ENCODE data around the gene ZBTB1. TPM values are rescaled to one million over a fixed set of nuclear protein-coding genes. Genes with fewer than 3 reads are reported as not detected.

The ZBTB1 gene
- total and polyA plus RNA-seq, 10 of the 15 experiments (the other 5 are each of a cell fraction or from before 2014, with no cell fraction given) = 12.3 to 127 (median 40.0) TPM

GRCh38 chr14:64461221-64461620, 43.3 kb upstream of the ZBTB1 start:
- intact Hi-C loops (cut with micrococcal nuclease; ENCODE audit: unreplicated experiment) (no loop called here), in situ Hi-C loops (cut with MboI) (no loop called here)
- 87% methylated on average over 3 of the region's 3 CpGs for WGBS (ENCODE audit: insufficient coverage, insufficient replicate concordance, low lambda C conversion rate, missing lambda C conversion rate)
- Histone ChIP-seq H3K4me3 (no peak overlapping the region), H3K9ac (ENCODE audit: control insufficient read depth, insufficient read depth, low read length) (no peak overlapping the region), H3K27ac (ENCODE audit: control insufficient read depth, insufficient read depth) (no peak overlapping the region), H4K20me1 (ENCODE audit: control insufficient read depth, insufficient read depth) (no peaks in the 10 kb centered on the region), H3K4me2 (ENCODE audit: control insufficient read depth, insufficient read depth) (no peak overlapping the region), H3K27me3 (replicated peaks in 1 of 2; ENCODE audit: control insufficient read depth in 2 of 2, insufficient read depth in 2 of 2, low read length in 1 of 2) (no peaks in the 10 kb centered on the region), H3K79me2 (ENCODE audit: control insufficient read depth, insufficient read depth, low read length) (no peaks in the 10 kb centered on the region), H3K4me1 (ENCODE audit: control insufficient read depth, insufficient read depth, low read length) (peaks cover 30% of the 10 kb centered on the region), H3K36me3 (ENCODE audit: control insufficient read depth in 2 of 2, insufficient read depth in 2 of 2, low read length in 1 of 2) (peaks cover 1 to 8% of the 10 kb centered on the region in 2 experiments; a peak in 3 of 4 replicates), H3K9me3 (replicated peaks; ENCODE audit: control insufficient read depth, insufficient read depth, low read length) (no peaks in the 10 kb centered on the region), H2AFZ (ENCODE audit: control insufficient read depth, low read depth, low read length) (no peak overlapping the region)
- ChIA-PET CTCF (interaction anchor here (1.8 to 2.9 kb wide), 2 partner anchors 32 to 42 kb away, joined by 3 to 21 read pairs; no protein-coding TSS in a partner anchor), SMC1A (ENCODE audit: uncharacterized antibody, unreplicated experiment) (interaction anchor here (4.7 kb wide), 1 partner anchor 32 kb away, joined by 29 read pairs; no protein-coding TSS in a partner anchor), RAD21 (ENCODE audit: unreplicated experiment) (interaction anchor here (0.7 to 0.9 kb wide), 2 partner anchors 10 to 15 kb away, joined by 3 read pairs; no protein-coding TSS in a partner anchor), POLR2A (interaction anchor here (0.7 to 2.7 kb wide), 2 partner anchors 12 to 70 kb away, joined by 5 to 11 read pairs; no protein-coding TSS in a partner anchor)
- ATAC-seq (no peak), DNase-seq (ENCODE audit: low read depth, low spot score) (no peak), FAIRE-seq (no peak)
- TF ChIP-seq DPF2 (IDR thresholded peaks at IDR 0.05) (no peak), GATAD2B (conservative IDR thresholded peaks at IDR 0.05; ENCODE audit: low read depth) (no peak), NRF1 (conservative IDR thresholded peaks at IDR 0.05; ENCODE audit: low read depth, low read length) (no peak), NR2F1 (conservative IDR thresholded peaks at IDR 0.05) (no peak), STAT3 (IDR thresholded peaks at IDR 0.05; ENCODE audit: low read depth, low read length) (no peak)
- no TSS peak for BruUV-seq (replicated peaks)

DNA sequence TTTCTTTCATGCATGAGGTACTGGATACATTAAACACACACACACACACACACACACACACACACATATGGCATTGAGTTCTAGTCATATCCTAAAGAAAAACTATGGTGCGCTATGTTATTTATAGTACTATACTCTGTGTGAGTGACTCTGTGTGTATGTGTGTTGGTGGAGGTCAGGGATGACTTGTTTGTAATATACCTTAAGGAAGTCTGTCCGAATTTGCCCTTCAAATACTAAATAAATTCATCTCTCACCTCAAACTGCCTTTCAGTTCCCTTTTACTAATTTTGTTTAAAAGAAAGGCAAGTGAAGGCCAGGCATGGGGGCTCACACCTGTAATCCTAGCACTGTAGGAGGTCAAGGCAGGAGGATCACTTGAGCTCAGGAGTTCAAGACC, 41.4 kb upstream of the ZBTB1 start:
- Histone ChIP-seq H3K9me3 (replicated peaks; ENCODE audit: control insufficient read depth, insufficient read depth, low read length) (no peaks in the 10 kb centered on the region), H3K79me2 (ENCODE audit: control insufficient read depth, insufficient read depth, low read length) (no peaks in the 10 kb centered on the region), H3K9ac (ENCODE audit: control insufficient read depth, insufficient read depth, low read length) (no peak overlapping the region), H3K4me2 (ENCODE audit: control insufficient read depth, insufficient read depth) (no peak overlapping the region; the same call in 1 of the 2 replicates), H3K27ac (ENCODE audit: control insufficient read depth, insufficient read depth) (no peak overlapping the region), H3K4me1 (ENCODE audit: control insufficient read depth, insufficient read depth, low read length) (peaks cover 33% of the 10 kb centered on the region), H3K4me3 (no peak overlapping the region), H4K20me1 (ENCODE audit: control insufficient read depth, insufficient read depth) (no peaks in the 10 kb centered on the region), H3K27me3 (replicated peaks in 1 of 2; ENCODE audit: control insufficient read depth in 2 of 2, insufficient read depth in 2 of 2, low read length in 1 of 2) (no peaks in the 10 kb centered on the region), H3K36me3 (ENCODE audit: control insufficient read depth in 2 of 2, insufficient read depth in 2 of 2, low read length in 1 of 2) (peaks cover 0 to 8% of the 10 kb centered on the region in 2 experiments; a peak in 2 of 4 replicates), H2AFZ (ENCODE audit: control insufficient read depth, low read depth, low read length) (no peak overlapping the region)
- POLR2A ChIA-PET = interaction anchor here (0.6 to 2.7 kb wide), 8 partner anchors 12 to 407 kb away, joined by 3 to 19 read pairs (median 4); partner anchors contain the start of gene MTHFD1
- RAD21 ChIA-PET (ENCODE audit: unreplicated experiment) = interaction anchor here (0.8 to 2.4 kb wide), 15 partner anchors 9 to 126 kb away, joined by 3 to 11 read pairs (median 5); partner anchors contain the start of gene ZBTB25
- in situ Hi-C loops (cut with MboI) = no loop called here
- no TSS peak for BruUV-seq (replicated peaks)
- intact Hi-C loops (cut with micrococcal nuclease; ENCODE audit: unreplicated experiment) = loop anchor here (2.0 kb wide), 1 partner anchor 18 kb away; no protein-coding TSS in a partner anchor
- DNase-seq (ENCODE audit: low read depth, low spot score) = peak; percentile 43
- CTCF ChIA-PET = interaction anchor here (0.6 to 6.4 kb wide), 16 partner anchors 13 to 251 kb away, joined by 3 to 60 read pairs (median 4); no protein-coding TSS in a partner anchor
- SMC1A ChIA-PET (ENCODE audit: uncharacterized antibody, unreplicated experiment) = interaction anchor here (0.8 to 6.2 kb wide), 16 partner anchors 10 to 119 kb away, joined by 3 to 95 read pairs (median 6); no protein-coding TSS in a partner anchor
- ATAC-seq = peak; percentile 53
- no peak for FAIRE-seq
- WGBS (ENCODE audit: insufficient coverage, insufficient replicate concordance, low lambda C conversion rate, missing lambda C conversion rate) = 3% methylated on average over 2 of the region's 2 CpGs
- TF ChIP-seq CHD2 (IDR thresholded peaks at IDR 0.05; ENCODE audit: borderline replicate concordance, low read depth, low read length) (no peak), CBX5 (IDR thresholded peaks at IDR 0.05; ENCODE audit: low read depth) (0 out of 2 replicates have a peak, but pooled peaks have one; percentile 51), EP300 (IDR thresholded peaks at IDR 0.05; ENCODE audit: borderline replicate concordance in 1 of 2, control insufficient read depth in 1 of 2, low read depth in 2 of 2, low read length in 2 of 2) (peak; percentile 27 to 28; a peak in 2 of 4 replicates), BHLHE40 (IDR thresholded peaks at IDR 0.05; ENCODE audit: borderline replicate concordance in 1 of 2, low read depth in 2 of 2, low read length in 1 of 2) (no peak), SMAD1 (IDR thresholded peaks at IDR 0.05; ENCODE audit: low read depth, partially characterized antibody) (no peak), NR2C1 (IDR thresholded peaks at IDR 0.05) (no peak)
- TF ChIP-seq, protein P1, sequence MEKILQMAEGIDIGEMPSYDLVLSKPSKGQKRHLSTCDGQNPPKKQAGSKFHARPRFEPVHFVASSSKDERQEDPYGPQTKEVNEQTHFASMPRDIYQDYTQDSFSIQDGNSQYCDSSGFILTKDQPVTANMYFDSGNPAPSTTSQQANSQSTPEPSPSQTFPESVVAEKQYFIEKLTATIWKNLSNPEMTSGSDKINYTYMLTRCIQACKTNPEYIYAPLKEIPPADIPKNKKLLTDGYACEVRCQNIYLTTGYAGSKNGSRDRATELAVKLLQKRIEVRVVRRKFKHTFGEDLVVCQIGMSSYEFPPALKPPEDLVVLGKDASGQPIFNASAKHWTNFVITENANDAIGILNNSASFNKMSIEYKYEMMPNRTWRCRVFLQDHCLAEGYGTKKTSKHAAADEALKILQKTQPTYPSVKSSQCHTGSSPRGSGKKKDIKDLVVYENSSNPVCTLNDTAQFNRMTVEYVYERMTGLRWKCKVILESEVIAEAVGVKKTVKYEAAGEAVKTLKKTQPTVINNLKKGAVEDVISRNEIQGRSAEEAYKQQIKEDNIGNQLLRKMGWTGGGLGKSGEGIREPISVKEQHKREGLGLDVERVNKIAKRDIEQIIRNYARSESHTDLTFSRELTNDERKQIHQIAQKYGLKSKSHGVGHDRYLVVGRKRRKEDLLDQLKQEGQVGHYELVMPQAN (conservative IDR thresholded peaks at IDR 0.05) = no peak
- TF ChIP-seq, protein P2, sequence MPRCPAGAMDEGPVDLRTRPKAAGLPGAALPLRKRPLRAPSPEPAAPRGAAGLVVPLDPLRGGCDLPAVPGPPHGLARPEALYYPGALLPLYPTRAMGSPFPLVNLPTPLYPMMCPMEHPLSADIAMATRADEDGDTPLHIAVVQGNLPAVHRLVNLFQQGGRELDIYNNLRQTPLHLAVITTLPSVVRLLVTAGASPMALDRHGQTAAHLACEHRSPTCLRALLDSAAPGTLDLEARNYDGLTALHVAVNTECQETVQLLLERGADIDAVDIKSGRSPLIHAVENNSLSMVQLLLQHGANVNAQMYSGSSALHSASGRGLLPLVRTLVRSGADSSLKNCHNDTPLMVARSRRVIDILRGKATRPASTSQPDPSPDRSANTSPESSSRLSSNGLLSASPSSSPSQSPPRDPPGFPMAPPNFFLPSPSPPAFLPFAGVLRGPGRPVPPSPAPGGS (IDR thresholded peaks at IDR 0.05; ENCODE audit: borderline replicate concordance, insufficient read depth, low read depth, low read length, poor library complexity, severe bottlenecking) = no peak

All from GM12878 (cell line).